HG03280 (cell line): Measurements from ENCODE around the gene HOXC4.

ENCODE experiments used
- ATAC-seq: cut with Tn5 transposase; IDR thresholded peaks from one replicate; pipeline ENCODE4 v1.9.1; 2021; ENCODE audit warnings: mild to moderate bottlenecking, moderate library complexity; ENCODE audit not compliant: unreplicated experiment

Gene HOXC4

GRCh38 chr12:54027442-54027786, 26.2 kb upstream of the HOXC4 start:
- ATAC-seq: no peak

DNA sequence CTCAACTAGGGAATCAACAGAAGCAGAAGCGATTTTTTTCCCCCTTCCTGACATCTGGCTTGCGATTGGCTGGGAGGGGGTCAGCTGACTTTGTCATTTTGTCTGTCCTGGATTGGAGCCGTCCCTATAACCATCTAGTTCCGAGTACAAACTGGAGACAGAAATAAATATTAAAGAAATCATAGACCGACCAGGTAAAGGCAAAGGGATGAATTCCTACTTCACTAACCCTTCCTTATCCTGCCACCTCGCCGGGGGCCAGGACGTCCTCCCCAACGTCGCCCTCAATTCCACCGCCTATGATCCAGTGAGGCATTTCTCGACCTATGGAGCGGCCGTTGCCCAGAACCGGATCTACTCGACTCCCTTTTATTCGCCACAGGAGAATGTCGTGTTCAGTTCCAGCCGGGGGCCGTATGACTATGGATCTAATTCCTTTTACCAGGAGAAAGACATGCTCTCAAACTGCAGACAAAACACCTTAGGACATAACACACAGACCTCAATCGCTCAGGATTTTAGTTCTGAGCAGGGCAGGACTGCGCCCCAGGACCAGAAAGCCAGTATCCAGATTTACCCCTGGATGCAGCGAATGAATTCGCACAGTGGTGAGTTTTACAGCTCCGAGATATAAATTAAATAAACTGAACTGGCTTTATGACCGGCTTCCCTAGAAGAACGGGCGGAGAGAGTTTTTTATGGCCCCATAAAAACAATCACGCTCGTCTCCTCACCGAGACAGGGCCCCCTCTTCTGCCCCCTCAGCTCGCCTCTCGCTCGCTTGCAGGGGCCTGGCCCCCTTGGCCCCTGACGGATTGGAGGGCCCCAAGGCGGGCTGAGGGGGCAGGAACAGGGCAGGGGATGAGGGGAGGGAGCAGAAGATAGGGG, 25.1 kb upstream of the HOXC4 start, which contains the start of gene HOXC6:
HOXC6 (plus strand) TSS at position 127 of the 888 bp plus-strand sequence; CDS start at position 209, 82 bp downstream.
- ATAC-seq: no peak

GRCh38 chr12:54029529-54030441, 23.9 kb upstream of the HOXC4 start:
- no peak for ATAC-seq

- ATAC-seq: no peak
These were observed 23.2 kb upstream of the HOXC4 start for GRCh38 chr12:54030442-54030801.

DNA sequence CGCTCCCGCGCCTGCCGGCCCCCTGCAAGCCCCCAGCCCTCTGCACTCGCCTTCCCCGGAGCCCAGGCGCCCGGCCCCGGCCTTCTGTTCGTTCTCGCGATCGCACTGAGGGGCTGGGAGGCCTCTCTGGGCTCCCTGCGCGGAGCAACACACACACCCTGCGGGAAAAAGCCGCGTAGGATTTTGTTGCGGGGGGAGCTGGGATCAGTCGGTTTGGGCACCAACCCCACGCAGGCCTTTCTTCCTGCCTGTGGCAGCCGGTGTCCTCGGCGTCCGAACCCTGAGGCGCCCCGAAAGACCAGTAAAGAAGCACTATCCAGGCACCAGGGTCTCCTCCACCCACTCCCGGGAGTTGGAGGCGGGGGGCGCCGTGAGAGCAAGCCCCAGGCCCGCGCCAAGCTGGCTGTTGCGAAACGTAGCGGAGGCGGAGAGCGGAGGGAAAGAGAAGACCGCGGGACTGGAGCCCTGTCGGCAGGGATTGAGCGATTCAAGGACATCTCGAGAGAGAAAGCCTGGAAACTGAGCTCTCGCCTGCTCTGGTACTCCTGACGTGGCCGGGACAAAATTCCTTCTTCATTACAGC, 22.7 kb upstream of the HOXC4 start:
- ATAC-seq: no peak

- ATAC-seq: no peak
These were observed 22.2 kb upstream of the HOXC4 start for GRCh38 chr12:54031480-54031879.

GRCh38 chr12:54032086-54032619, 21.5 kb upstream of the HOXC4 start:
- ATAC-seq: no peak

DNA sequence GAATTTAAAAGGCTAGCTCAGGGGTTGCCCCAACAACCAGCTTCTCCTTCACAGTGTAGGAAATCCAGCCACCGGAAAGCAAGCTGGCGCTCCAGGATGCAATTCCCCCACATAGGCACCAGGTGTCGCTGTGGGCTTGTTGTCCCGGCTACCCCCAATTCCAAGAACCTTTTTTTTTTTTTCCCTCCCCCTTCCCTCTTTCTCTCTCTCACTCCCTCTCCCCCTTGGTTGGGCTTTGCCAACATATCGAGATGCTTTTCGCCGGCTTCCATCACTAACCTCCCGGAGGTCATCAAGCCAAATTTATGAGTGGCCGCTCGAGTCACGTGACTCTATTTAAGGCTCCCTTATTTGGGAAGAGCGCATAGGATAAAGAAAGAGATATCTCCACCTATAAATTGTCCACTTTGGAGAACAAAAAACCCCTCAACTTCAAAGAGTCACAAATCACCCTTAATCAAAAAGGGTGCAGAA, 21.0 kb upstream of the HOXC4 start, which contains the start of gene HOXC5:
HOXC5 (plus strand) TSS at position 424 of the 474 bp plus-strand sequence. CDS start 73 bp downstream, outside the sequence.
- ATAC-seq: no peak

GRCh38 chr12:54033106-54033979, 20.3 kb upstream of the HOXC4 start:
- ATAC-seq: no peak

- no peak for ATAC-seq
These were observed 19.5 kb upstream of the HOXC4 start for GRCh38 chr12:54033980-54034784.

DNA sequence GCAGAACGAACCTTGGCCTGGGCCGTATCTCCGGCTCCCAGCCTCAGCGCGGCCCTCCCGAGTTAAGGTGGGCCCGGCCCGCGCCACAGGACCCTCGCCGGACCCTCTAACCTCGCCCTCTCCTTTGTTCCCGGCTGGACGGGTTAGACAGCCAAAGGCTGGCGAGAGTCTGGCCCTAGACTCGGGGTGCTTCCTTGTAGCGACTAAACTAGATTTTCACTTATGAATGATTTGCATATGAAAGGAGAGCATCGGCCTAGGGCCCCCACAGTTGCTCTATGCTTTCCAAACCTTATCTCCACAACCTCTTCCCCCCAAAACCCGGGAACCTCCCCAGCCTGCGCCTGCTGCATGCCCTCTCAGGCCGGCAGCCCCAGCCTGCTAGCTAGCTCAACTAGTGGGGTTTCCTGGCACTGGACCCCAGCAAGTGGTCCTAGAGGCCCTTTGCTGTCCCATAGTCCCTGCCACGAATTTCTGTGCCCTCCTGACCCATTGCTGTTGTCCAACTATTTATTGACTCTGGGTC, 18.8 kb upstream of the HOXC4 start:
- no peak for ATAC-seq

- no peak for ATAC-seq
These were observed 17.9 kb upstream of the HOXC4 start for GRCh38 chr12:54035568-54036264.

DNA sequence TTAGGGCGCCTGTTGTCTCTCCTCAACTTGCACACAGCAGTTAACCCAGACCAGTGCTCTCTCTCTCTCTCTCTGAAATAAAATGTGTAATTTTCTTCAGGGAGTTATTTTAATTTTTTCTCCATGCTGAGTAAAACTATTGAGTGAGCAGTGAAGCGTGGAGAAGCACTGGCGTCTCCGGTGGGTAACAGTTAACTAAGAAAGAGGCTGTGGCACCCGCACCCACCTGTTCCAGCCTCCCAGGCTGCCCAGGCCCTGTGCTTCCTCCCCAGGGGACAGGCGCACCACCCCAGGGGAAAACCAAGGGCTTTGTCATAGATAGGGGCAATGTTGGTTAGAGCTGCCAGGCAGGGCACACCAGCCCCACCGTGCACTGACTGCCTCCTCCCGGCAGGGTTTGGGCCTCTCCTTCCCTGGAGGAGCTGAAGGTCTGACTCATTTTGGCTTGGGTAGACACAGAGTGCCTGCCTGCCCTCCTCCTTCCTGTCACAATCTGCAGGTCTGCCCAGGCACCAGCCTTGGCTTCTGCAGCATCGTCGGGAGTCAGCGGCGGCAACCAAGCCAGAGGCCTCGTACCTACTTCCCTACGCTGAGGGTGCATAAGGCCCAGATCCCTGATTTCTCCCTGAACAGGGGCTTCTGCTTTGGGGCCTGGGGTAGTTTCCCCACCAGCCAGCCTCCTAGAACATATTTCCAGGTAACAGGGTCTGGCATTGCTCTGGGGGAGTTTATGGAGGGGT, 16.8 kb upstream of the HOXC4 start:
- no peak for ATAC-seq

GRCh38 chr12:54037360-54038283, 16.0 kb upstream of the HOXC4 start:
- no peak for ATAC-seq

- ATAC-seq: no peak
These were observed 15.3 kb upstream of the HOXC4 start for GRCh38 chr12:54038284-54038870.

- ATAC-seq: no peak
These were observed 14.7 kb upstream of the HOXC4 start for GRCh38 chr12:54038871-54039414.
